EH (cell line): ENCODE results near the gene TNFSF12.

Experiments
- DNase-seq: peaks from one replicate; pipeline ENCODE4 v3.0.0-alpha.2; 2015; ENCODE audit warnings: low read depth

The TNFSF12 gene

DNA sequence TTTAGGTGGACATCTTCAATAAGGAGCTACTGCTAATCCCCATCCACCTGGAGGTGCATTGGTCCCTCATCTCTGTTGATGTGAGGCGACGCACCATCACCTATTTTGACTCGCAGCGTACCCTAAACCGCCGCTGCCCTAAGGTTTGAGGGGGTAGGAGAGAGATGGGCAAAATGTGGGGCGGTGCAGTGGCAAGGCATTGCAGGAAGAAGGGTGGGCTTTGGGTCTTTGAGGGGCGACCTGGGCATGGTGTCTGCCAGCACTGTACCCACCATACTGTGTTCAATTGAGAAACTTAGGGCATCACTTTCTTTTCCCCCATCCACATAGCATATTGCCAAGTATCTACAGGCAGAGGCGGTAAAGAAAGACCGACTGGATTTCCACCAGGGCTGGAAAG, 21.5 kb downstream of the TNFSF12 start:
- no peak for DNase-seq

DNA sequence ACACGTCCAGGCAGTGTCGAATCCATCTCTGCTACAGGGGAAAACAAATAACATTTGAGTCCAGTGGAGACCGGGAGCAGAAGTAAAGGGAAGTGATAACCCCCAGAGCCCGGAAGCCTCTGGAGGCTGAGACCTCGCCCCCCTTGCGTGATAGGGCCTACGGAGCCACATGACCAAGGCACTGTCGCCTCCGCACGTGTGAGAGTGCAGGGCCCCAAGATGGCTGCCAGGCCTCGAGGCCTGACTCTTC, 23.4 kb downstream of the TNFSF12 start:
- DNase-seq: no peak

DNA sequence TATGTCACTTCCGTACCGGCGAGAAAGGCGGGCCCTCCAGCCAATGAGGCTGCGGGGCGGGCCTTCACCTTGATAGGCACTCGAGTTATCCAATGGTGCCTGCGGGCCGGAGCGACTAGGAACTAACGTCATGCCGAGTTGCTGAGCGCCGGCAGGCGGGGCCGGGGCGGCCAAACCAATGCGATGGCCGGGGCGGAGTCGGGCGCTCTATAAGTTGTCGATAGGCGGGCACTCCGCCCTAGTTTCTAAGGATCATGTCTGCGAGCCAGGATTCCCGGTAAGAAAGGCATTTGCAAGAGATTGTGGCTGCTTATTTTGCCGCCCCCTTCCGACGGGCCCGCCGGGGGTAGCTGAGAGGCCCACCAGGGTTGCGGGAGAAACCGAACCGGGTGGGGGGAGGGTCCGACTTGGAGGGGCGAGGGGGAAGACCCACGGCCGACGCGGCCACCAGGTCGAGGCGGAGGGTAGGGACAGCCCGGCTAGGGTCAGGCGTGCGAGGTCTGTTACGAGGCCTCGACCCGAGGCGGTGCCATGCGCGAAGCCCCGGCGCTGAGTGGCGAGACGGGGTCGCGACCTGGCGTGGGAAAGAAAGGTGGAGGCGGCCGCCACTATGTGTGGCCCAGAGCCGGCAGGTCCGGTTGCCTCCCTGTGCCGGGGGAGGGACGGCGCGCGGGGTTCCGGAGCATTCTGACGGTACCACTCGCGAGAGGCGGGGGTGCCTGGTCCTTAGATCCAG, 23.9 kb downstream of the TNFSF12 start:
- peak; percentile 100 for DNase-seq

DNA sequence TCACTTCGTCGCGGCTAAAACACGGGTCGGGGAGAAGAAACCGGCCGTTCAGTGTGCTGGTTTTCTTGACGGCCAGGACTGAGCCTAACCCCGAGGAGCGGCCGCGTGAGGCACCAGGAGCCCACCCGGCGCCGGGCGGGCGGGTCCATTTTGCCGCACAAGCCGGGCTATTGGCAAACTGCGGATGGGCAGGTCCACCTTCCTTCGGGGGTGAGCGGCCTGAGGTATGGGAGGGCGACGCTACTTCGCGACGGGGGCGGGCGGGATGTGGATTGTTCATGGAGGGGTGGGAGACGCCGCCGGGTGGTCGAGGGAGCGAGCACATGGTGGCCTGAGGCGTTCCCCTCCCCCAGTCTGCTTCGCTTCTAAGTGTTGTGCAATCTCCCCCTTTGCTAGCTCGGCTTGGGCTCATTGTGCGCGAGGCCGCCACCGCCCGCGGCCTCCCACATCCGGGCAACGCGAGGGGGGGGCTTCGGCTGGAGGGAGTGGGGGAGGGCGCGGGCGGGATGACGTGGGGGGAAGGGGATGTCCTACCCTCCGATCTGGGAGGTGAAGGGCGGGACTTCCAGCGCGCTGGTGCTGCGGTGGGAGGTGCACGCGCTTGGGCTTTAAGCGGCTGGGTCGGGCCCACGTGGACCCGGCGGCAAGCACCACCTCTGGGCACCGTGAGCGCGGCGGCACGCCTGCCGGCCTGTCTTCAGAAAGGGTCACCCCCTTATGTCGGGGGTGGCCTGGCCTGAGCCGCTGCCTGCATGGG, 24.6 kb downstream of the TNFSF12 start:
- DNase-seq: peak; percentile 92

DNA sequence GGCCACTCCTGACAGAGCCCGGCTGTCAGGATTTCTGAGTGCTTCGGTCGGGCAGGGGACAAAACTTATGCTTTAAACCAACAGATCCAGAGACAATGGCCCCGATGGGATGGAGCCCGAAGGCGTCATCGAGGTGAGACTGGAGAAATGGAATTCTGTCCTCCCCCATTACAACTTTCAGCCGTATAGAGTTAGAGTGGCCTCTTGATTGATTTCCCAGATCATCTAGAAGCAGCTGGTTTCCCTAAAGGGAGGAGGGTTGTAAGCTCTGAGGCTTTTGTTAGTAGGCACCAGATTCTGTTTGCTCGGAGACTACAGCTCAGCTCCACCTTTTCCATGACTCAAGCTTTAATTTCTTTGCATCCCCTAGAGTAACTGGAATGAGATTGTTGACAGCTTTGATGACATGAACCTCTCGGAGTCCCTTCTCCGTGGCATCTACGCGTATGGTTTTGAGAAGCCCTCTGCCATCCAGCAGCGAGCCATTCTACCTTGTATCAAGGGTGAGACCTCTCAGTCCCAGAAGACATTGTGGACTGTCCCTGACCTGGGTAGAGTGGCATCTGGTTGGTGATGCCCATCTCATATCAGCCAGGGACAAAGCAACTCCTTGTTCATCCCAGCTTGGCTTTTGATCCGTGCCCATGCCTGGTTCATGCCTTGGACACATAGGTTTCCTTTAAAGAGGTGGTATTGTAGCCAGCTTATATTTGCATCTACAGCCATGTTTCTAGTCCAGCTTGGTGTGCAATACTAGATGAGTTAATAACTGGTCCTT, 25.5 kb downstream of the TNFSF12 start:
- peak; percentile 18 for DNase-seq

DNA sequence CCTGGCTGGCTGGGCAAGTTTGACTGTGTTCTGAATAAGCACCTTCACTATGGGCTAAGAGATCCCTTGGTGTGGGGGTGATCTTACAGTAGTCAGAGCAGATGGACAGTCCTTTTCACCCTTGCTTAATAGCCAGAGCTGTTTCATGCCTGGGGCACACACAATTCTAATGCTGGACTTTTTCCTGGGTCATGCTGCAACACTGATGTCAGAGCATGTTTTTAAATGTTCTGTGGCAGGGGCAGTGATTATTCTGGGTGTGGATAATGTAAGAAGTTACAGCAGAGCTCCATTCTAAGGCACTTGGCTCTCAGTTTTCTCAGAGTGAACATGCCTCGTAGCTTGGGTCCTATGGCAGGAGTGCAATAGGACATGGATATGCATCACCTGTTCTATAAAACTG, 26.6 kb downstream of the TNFSF12 start:
- DNase-seq: no peak

DNA sequence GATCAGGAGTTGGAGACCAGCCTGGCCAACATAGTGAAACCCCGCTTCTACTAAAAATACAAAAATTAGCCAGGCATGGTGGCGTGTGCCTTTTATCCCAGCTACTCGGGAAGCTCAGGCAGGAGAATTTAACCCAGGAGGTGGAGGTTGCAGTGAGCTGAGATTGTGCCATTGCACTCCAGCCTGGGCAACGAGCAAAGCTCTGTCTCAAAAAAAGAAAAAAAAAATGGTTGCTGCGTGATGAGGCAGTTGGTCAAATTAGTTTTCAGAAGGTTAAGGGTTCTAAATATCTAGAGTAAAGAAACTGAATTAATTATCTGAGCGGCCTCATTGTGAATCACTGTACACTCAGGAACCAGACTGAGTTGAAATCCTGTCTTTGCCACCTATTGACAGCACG, 27.1 kb downstream of the TNFSF12 start:
- no peak for DNase-seq

DNA sequence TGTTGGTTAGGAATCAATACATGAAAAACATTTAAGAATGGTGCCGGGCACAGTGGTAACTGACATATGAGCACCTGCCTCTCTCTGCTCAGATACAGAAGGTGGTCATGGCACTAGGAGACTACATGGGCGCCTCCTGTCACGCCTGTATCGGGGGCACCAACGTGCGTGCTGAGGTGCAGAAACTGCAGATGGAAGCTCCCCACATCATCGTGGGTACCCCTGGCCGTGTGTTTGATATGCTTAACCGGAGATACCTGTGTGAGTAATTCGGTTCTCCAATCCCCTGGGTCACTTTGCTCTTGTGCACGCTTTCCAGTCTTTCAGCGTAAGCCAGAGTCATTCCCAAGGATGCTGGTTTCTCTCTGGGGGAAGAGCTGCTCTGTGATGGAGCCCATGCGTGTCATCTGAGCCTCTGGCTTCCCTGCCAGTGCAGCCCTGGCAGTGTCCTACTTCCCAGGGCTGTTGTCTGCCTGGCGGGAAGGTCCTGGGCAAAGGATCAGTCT, 27.6 kb downstream of the TNFSF12 start:
- no peak for DNase-seq

DNA sequence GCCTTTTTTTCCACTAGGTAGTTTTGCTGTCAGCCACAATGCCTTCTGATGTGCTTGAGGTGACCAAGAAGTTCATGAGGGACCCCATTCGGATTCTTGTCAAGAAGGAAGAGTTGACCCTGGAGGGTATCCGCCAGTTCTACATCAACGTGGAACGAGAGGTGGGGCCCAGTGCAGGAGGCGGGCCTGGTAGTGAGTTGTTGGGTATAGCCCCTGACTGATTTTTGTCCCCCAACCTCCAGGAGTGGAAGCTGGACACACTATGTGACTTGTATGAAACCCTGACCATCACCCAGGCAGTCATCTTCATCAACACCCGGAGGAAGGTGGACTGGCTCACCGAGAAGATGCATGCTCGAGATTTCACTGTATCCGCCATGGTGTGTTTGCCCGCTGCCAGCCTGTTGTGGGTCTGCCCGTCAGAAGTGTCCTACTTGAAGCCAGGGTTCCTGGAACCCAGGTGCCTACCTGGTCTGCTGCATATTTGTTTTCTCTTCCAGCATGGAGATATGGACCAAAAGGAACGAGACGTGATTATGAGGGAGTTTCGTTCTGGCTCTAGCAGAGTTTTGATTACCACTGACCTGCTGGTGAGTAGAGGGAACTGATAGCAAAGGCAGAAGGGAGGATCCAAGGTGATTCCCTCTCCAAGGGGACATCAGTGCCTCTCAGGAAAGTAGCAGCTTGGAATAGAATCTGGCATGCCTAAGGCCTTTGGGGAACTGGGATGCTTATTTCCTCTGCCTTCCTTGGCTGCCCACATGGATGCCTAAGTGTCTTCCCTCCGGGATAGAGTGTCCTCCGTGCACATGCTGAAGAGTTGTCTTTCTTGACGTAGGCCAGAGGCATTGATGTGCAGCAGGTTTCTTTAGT, 28.7 kb downstream of the TNFSF12 start:
- DNase-seq: no peak

DNA sequence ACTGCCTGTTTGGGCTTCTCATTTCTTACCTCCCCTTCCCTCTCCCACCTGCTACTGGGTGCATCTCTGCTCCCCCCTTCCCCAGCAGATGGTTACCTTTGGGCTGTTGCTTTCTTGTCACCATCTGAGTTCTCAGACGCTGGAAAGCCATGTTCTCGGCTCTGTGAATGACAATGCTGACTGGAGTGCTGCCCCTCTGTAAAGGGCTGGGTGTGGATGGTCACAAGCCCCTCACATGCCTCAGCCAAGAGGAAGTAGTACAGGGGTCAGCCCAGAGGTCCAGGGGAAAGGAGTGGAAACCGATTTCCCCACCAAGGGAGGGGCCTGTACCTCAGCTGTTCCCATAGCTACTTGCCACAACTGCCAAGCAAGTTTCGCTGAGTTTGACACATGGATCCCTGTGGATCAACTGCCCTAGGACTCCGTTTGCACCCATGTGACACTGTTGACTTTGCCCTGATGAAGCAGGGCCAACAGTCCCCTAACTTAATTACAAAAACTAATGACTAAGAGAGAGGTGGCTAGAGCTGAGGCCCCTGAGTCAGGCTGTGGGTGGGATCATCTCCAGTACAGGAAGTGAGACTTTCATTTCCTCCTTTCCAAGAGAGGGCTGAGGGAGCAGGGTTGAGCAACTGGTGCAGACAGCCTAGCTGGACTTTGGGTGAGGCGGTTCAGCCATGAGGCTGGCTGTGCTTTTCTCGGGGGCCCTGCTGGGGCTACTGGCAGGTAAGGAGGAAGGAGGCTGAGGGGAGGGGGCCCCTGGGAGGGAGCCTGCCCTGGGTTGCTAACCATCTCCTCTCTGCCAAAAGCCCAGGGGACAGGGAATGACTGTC, 30.4 kb downstream of the TNFSF12 start, which contains the start of gene CD68:
Gene CD68 (plus strand): TSS at position 638 of the 833 bp plus-strand sequence. CDS start 40 bp downstream, at position 678.
- DNase-seq: peak; percentile 96

DNA sequence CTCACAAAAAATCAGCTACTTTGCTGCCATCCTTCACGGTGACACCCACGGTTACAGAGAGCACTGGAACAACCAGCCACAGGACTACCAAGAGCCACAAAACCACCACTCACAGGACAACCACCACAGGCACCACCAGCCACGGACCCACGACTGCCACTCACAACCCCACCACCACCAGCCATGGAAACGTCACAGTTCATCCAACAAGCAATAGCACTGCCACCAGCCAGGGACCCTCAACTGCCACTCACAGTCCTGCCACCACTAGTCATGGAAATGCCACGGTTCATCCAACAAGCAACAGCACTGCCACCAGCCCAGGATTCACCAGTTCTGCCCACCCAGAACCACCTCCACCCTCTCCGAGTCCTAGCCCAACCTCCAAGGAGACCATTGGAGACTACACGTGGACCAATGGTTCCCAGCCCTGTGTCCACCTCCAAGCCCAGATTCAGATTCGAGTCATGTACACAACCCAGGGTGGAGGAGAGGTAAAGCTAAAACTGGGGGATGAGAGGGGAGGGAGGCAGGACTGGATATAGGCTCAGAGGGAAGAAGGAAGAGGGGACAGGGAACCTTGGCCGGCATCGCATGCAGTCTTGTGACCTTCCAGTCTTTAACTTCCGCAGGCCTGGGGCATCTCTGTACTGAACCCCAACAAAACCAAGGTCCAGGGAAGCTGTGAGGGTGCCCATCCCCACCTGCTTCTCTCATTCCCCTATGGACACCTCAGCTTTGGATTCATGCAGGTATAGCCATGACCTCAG, 31.2 kb downstream of the TNFSF12 start:
- DNase-seq: no peak

DNA sequence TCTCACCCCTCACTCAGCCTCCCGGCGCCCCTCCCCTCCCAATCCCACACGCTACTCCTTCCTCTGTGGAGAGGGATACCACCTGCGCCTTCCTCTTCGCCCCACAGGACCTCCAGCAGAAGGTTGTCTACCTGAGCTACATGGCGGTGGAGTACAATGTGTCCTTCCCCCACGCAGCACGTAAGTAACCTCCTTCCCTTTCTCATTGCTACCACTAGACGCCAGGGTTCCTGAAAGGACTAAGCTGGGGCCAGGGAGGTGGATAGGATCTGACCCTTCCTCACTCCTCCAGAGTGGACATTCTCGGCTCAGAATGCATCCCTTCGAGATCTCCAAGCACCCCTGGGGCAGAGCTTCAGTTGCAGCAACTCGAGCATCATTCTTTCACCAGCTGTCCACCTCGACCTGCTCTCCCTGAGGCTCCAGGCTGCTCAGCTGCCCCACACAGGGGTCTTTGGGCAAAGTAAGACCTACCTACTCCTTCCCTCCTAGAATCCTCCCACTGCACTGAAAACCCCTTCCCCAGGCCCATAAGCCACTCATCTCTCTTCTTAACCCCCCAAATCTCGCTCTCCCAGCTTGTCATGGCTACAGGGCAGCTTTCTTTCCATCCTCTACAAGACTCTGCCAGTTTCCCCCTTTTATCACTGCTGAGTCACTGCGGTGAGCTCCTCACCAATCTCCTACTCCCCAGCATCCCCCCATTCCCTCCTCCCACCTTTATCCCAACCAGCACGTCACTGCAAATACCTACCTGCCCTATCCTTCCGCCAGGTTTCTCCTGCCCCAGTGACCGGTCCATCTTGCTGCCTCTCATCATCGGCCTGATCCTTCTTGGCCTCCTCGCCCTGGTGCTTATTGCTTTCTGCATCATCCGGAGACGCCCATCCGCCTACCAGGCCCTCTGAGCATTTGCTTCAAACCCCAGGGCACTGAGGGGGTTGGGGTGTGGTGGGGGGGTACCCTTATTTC, 32.0 kb downstream of the TNFSF12 start:
- no peak for DNase-seq

DNA sequence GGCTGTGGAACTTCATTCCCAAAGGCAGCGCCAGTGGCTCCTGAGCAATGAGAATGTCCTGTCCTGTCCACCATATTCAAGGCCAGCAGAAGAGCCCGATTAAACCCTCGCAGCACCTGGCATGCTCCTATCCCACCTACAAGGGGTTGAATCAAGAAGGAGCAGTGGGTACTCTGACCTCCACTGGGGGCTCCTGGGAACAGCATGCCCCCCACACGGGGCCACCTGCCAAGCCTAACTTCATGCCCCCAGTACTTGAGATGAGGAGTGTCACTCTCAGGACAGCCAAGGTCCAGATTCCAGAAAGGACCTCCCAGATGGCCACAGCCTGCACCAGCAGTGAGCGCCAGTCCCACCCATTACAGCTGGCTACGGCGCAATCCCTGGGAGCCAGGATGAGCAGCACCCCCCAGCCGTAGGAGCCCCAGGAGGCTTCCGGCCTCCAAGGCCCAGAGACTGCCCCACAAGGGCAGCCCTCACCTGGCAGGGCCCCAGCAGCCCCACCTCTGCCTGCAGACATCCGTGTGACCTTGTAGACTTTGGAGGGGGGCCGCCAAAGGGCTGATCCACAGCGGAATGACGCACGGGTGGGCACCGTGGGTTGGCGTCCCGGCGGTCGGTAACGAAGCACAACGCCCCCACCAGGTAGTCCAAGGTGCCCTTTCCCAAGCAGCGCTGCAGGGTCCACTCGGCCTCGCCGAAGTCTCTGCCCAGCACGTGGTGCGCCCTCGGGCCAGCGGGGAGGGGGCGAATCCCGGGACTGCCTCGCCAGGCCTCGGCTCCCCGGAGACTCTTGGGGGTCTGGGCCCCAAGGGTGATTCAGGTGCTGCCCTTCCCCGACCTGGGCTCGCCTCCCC, 33.8 kb downstream of the TNFSF12 start:
- DNase-seq: no peak

DNA sequence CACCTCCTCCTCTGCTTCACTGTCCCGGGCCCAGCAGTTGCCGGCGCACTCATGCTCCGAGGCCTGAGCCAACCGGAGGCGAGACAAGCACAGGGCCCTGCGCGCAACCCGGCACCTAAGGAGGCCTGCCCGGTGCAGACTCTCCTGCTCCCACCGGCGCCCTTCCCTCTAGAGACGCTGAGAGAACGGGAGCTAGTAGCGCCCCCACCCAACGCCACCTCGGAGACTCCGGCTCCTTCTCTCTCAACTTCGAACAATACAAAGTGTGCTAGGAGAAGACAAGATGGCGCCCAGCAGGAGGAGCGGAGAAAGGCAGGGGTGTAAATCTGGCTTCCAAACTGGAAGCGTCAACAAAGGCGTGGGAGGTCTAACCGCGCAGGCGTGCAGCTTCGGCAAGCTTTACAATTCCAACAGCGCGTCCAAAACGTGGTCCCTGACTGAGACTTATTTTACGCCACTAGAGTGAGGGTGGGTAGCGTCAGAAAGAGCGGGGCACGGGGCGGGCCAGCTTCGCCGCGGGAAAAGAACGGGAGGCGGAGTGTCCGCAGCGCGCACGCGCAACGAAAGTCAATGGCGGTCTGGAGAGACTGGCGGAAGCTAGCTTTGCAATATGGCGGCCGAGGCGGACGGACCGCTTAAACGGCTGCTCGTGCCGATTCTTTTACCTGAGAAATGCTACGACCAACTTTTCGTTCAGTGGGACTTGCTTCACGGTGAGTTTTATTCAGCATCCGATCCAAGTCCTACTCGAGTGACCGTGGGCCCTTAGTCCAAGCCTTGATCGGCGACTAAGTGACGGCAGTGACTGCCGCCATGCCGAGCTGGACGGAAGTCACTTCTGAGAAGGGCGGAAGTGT, 34.6 kb downstream of the TNFSF12 start, which contains the start of gene MPDU1:
Gene MPDU1 (plus strand): TSS at position 600 of the 857 bp plus-strand sequence. CDS start 11 bp downstream, at position 611.
- DNase-seq: peak; percentile 97

DNA sequence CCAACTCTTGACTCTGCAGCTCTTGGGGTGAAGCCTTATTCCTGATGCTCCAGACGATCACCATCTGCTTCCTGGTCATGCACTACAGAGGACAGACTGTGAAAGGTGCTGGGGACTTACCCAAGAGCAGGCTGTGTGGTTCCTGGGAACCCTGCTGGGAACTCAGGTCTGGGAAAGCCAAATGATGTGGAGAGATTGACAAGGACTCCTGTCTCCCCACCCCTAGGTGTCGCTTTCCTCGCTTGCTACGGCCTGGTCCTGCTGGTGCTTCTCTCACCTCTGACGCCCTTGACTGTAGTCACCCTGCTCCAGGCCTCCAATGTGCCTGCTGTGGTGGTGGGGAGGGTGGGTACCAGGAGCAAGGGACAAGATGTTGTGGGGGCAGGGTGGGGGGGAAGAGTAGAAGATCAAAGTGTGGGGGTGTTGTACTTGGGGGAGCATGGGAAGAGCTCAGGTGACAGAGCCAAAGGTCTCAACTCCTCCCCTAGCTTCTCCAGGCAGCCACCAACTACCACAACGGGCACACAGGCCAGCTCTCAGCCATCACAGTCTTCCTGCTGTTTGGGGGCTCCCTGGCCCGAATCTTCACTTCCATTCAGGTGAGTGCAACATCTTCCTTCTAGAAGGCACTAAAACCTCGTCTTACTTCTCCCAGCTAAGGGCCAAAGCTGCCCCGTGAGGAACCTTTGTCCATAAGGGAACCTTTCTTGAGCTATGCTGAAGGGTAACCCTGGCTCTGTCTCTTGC, 38.0 kb downstream of the TNFSF12 start:
- DNase-seq: no peak
